Suprapubic skin (tissue), 3 donors: ENCODE measurements around the gene SWI5.

Experiments
- EP300 ChIP-seq: sonication (generic); formaldehyde crosslinking; IDR thresholded peaks from one replicate; pipeline ENCODE4 v1.6.1; 2017; ENCODE audit warnings: antibody characterized with exemption
- POLR2A ChIP-seq, 2 donors: fragments of 450-650 bp; IDR thresholded peaks; one replicate each; pipeline ENCODE4 v1.6.1; 2017; ENCODE audit warnings: antibody characterized with exemption in 2 of 2, mild to moderate bottlenecking in 2 of 2, moderate library complexity in 2 of 2
- TF ChIP-seq, protein P1 (sequence below), 2 donors: fragments of 200-600 bp in 1 of 2; fragments of 450-650 bp in 1 of 2; sonication (generic) in 1 of 2; IDR thresholded peaks; one replicate each; pipeline ENCODE4 v1.5.1; 2016 to 2019; ENCODE audit warnings: antibody characterized with exemption in 2 of 2, mild to moderate bottlenecking in 1 of 2, moderate library complexity in 1 of 2

- TF ChIP-seq POLR2A (IDR thresholded peaks at IDR 0.05) (no peak), EP300 (no peak)
- TF ChIP-seq, protein P1, sequence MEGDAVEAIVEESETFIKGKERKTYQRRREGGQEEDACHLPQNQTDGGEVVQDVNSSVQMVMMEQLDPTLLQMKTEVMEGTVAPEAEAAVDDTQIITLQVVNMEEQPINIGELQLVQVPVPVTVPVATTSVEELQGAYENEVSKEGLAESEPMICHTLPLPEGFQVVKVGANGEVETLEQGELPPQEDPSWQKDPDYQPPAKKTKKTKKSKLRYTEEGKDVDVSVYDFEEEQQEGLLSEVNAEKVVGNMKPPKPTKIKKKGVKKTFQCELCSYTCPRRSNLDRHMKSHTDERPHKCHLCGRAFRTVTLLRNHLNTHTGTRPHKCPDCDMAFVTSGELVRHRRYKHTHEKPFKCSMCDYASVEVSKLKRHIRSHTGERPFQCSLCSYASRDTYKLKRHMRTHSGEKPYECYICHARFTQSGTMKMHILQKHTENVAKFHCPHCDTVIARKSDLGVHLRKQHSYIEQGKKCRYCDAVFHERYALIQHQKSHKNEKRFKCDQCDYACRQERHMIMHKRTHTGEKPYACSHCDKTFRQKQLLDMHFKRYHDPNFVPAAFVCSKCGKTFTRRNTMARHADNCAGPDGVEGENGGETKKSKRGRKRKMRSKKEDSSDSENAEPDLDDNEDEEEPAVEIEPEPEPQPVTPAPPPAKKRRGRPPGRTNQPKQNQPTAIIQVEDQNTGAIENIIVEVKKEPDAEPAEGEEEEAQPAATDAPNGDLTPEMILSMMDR (IDR thresholded peaks at IDR 0.05), result no peak
Observed at GRCh38 chr9:128232528-128233428, 43.3 kb upstream of the SWI5 start.
